A549 (cell line): ENCODE results near the gene CCL7. TPM values are rescaled to one million over a fixed set of nuclear protein-coding genes. Genes with fewer than 3 reads are reported as not detected.

ENCODE experiments used
- ATAC-seq, 2 experiments: fragments of 200-7000 bp in 1 of 2; fragments of >200 bp in 1 of 2; cut with Nextera tagmentation in 1 of 2; cut with Tn5 transposase in 1 of 2; 3 replicates each; pipeline versions ENCODE4 v1.8.0 to v1.9.1; 2018 to 2020; ENCODE audit warnings: mild to moderate bottlenecking in 1 of 2, moderate library complexity in 1 of 2
- CTCF ChIA-PET: fragments of 300-600 bp; sonication (Branson Sonifier 250); formaldehyde crosslinking; extraction: SDS; loops from one replicate; lab custom pipeline; 2021; ENCODE audit warnings: antibody characterized with exemption, inconsistent platforms; lab: Yijun Ruan, JAX
- POLR2A ChIA-PET: fragments of 350-600 bp; formaldehyde crosslinking; extraction: SDS; loops from one replicate; lab custom pipeline; 2021; ENCODE audit warnings: antibody characterized with exemption, inconsistent platforms; lab: Yijun Ruan, JAX
- DNase-seq, 2 experiments: peaks; one replicate each; pipeline versions ENCODE4 v3.0.0 to v3.0.0-alpha.2; 2011 to 2016; ENCODE audit warnings: low read depth in 1 of 2, low spot score in 1 of 2
- FAIRE-seq: peaks from 2 replicates; lab custom pipeline; 2011; peaks lifted over from hg19 to GRCh38; lab: Jason Lieb, UNC
- H3K27ac ChIP-seq, 2 experiments: fragments of >200 bp; sonication (Bioruptor Twin); formaldehyde crosslinking; 3 replicates each; pipeline ENCODE4 v1.5.1; 2016 to 2017
- H3K4me1 ChIP-seq: fragments of >200 bp; sonication (Bioruptor Twin); formaldehyde crosslinking; 3 replicates; pipeline ENCODE4 v1.6.1; 2016
- H3K4me2 ChIP-seq: fragments of >200 bp; sonication (Bioruptor Twin); formaldehyde crosslinking; 3 replicates; pipeline ENCODE4 v1.6.1; 2016
- H3K4me3 ChIP-seq: fragments of >200 bp; sonication (Bioruptor Twin); formaldehyde crosslinking; 3 replicates; pipeline ENCODE4 v1.5.1; 2016
- H3K9me3 ChIP-seq: fragments of >200 bp; sonication (Bioruptor Twin); formaldehyde crosslinking; 3 replicates; pipeline ENCODE4 v1.6.1; 2016
- BHLHE40 ChIP-seq: IDR thresholded peaks from 2 replicates; pipeline ENCODE4 v1.6.1; 2012; ENCODE audit warnings: low read depth, low read length, inconsistent platforms
- CBX8 ChIP-seq: fragments of 200-600 bp; sonication (generic); IDR thresholded peaks from 2 replicates; pipeline ENCODE4 v1.6.1; 2016
- CHD4 ChIP-seq: fragments of 200-600 bp; sonication (generic); IDR thresholded peaks from 2 replicates; pipeline ENCODE4 v1.6.1; 2016; ENCODE audit warnings: antibody characterized with exemption, mild to moderate bottlenecking, borderline replicate concordance
- EHF ChIP-seq: fragments of 250-450 bp; sonication (Bioruptor Pico); IDR thresholded peaks from 2 replicates; pipeline ENCODE4 v1.5.0; 2020; ENCODE audit warnings: mild to moderate bottlenecking
- GATA3 ChIP-seq: IDR thresholded peaks from 2 replicates; pipeline ENCODE4 v1.6.1; 2012; ENCODE audit warnings: borderline replicate concordance
- HOXB5 ChIP-seq: fragments of 250-450 bp; sonication (Bioruptor Pico); IDR thresholded peaks from 2 replicates; pipeline ENCODE4 v1.5.0; 2020; ENCODE audit warnings: mild to moderate bottlenecking, moderate library complexity
- JUNB ChIP-seq: fragments of >200 bp; sonication (Bioruptor Twin); formaldehyde crosslinking; IDR thresholded peaks from 2 replicates; pipeline ENCODE4 v1.6.1; 2016
- KDM1A ChIP-seq: fragments of 200-600 bp; sonication (generic); IDR thresholded peaks from 2 replicates; pipeline ENCODE4 v1.6.1; 2016; ENCODE audit warnings: low read depth, mild to moderate bottlenecking
- NFE2L2 ChIP-seq: fragments of 150-350 bp; conservative IDR thresholded peaks from 2 replicates; pipeline ENCODE4 v1.6.1; 2014; ENCODE audit warnings: low read length
- NPAS2 ChIP-seq: fragments of 250-450 bp; sonication (Bioruptor Pico); IDR thresholded peaks from 2 replicates; pipeline ENCODE4 v1.8.0; 2022; ENCODE audit warnings: mild to moderate bottlenecking, moderate library complexity, borderline replicate concordance
- RFX5 ChIP-seq: fragments of 450-650 bp; IDR thresholded peaks from 2 replicates; pipeline ENCODE4 v1.7.1; 2014; ENCODE audit warnings: antibody characterized with exemption, mild to moderate bottlenecking, moderate library complexity
- SMC3 ChIP-seq: fragments of >200 bp; sonication (Bioruptor Twin); formaldehyde crosslinking; IDR thresholded peaks from 3 replicates; pipeline ENCODE4 v1.6.1; 2018; ENCODE audit warnings: inconsistent platforms
- SREBF2 ChIP-seq: fragments of 450-650 bp; IDR thresholded peaks from 2 replicates; pipeline ENCODE4 v1.6.1; 2014; ENCODE audit warnings: mild to moderate bottlenecking, moderate library complexity
- TFCP2L1 ChIP-seq: fragments of 250-450 bp; sonication (Bioruptor Pico); IDR thresholded peaks from 2 replicates; pipeline ENCODE4 v1.5.0; 2021; ENCODE audit warnings: mild to moderate bottlenecking
- ZFP36 ChIP-seq: fragments of 450-650 bp; IDR thresholded peaks from 2 replicates; pipeline ENCODE4 v1.6.1; 2014; ENCODE audit warnings: borderline replicate concordance; ENCODE audit not compliant: partially characterized antibody
- ZSCAN20 ChIP-seq: fragments of 250-450 bp; sonication (Bioruptor Pico); IDR thresholded peaks from 2 replicates; pipeline ENCODE4 v1.8.0; 2022; ENCODE audit warnings: mild to moderate bottlenecking, moderate library complexity
- WGBS: methylation state at CpG from one replicate; pipeline ENCODE4 v1.1.6; 2017; ENCODE audit errors: missing lambda C conversion rate; 5-methylcytosine and 5-hydroxymethylcytosine counted together
- polyA plus RNA-seq, 4 experiments: library from polyadenylated mRNA; depleted of rRNA in 3 of 4; stranded (reverse); fragments of >200 nt; fragmentation: RNase III in 1 of 4; extraction: RNeasy Plus Mini Kit Qiagen cat#74134 plus additional on column Dnase treatment in 1 of 4; gene quantifications; 2 replicates in 3 of 4; 3 replicates in 1 of 4; pipeline ENCODE4 v1.2.3, GENCODE V29; 2011 to 2017
- TF ChIP-seq, protein P1 (sequence below): fragments of >200 bp; sonication (Bioruptor Twin); formaldehyde crosslinking; IDR thresholded peaks from 3 replicates; pipeline ENCODE4 v1.6.1; 2016
- TF ChIP-seq, protein P2 (sequence below): fragments of 150-350 bp; IDR thresholded peaks from 2 replicates; pipeline ENCODE4 v1.6.1; 2014; ENCODE audit warnings: low read depth, mild to moderate bottlenecking, low read length
- TF ChIP-seq, protein P3 (sequence below): IDR thresholded peaks from 2 replicates; pipeline ENCODE4 v1.6.1; 2012; ENCODE audit warnings: low read depth, borderline replicate concordance
- TF ChIP-seq, protein P4 (sequence below): IDR thresholded peaks from 2 replicates; pipeline ENCODE4 v1.6.1; 2012
- TF ChIP-seq, protein P5 (sequence below): fragments of 200-600 bp; sonication (generic); IDR thresholded peaks from 2 replicates; pipeline ENCODE4 v1.6.1; 2016; ENCODE audit warnings: antibody characterized with exemption, mild to moderate bottlenecking, moderate library complexity
- TF ChIP-seq, protein P6 (sequence below): fragments of 250-450 bp; sonication (Bioruptor Pico); IDR thresholded peaks from 2 replicates; pipeline ENCODE4 v1.5.0; 2021; ENCODE audit warnings: mild to moderate bottlenecking, moderate library complexity, borderline replicate concordance

Gene CCL7
- polyA plus RNA-seq, 2 of the 4 experiments (the other 2 are of a cell fraction) = 0.17 TPM; not detected in 1

DNA sequence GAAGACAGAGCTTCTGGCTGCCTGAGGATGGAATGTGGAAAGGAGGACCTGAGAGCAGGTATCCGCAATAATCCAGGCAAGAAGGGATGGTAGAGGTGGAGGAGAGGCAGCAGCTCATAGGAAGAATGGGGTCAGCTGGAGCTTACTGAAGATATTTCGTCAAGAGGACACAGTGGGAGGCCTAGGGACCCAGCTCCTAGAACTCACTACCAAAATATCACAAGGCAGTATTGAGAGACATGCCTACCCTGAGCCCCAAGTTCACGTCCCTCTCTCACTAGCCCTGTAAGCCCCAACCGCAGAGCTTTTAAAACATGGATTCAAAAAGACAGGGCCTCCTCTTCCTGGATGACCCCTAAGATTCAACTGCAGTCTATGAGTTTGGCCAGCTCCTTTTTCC lies 35.0 kb downstream of the CCL7 start:
- DNase-seq = no peak
- Histone ChIP-seq H3K9me3 (no peaks in the 10 kb centered on the region), H3K4me1 (peaks cover 4% of the 10 kb centered on the region; the same call in 1 of the 3 replicates), H3K27ac (no peak overlapping the region), H3K4me3 (no peak overlapping the region)
- no peak for FAIRE-seq
- POLR2A ChIA-PET = no interaction called here
- no peak for TF ChIP-seq SMC3
- TF ChIP-seq HOXB5 (CRISPR knock-in tag) = no peak
- TF ChIP-seq, protein P1, sequence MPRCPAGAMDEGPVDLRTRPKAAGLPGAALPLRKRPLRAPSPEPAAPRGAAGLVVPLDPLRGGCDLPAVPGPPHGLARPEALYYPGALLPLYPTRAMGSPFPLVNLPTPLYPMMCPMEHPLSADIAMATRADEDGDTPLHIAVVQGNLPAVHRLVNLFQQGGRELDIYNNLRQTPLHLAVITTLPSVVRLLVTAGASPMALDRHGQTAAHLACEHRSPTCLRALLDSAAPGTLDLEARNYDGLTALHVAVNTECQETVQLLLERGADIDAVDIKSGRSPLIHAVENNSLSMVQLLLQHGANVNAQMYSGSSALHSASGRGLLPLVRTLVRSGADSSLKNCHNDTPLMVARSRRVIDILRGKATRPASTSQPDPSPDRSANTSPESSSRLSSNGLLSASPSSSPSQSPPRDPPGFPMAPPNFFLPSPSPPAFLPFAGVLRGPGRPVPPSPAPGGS = no peak
- TF ChIP-seq, protein P2, sequence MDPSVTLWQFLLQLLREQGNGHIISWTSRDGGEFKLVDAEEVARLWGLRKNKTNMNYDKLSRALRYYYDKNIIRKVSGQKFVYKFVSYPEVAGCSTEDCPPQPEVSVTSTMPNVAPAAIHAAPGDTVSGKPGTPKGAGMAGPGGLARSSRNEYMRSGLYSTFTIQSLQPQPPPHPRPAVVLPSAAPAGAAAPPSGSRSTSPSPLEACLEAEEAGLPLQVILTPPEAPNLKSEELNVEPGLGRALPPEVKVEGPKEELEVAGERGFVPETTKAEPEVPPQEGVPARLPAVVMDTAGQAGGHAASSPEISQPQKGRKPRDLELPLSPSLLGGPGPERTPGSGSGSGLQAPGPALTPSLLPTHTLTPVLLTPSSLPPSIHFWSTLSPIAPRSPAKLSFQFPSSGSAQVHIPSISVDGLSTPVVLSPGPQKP = no peak
- TF ChIP-seq, all 56 proteins: peak for 0
- no peak overlapping the region for H3K4me2 ChIP-seq
- no peak for ATAC-seq
- 89% methylated on average over 4 of the region's 4 CpGs for WGBS
- CTCF ChIA-PET = interaction anchor here (1.0 to 6.6 kb wide), 3 partner anchors 12 to 103 kb away, joined by 3 to 42 read pairs (median 10); no protein-coding TSS in a partner anchor

DNA sequence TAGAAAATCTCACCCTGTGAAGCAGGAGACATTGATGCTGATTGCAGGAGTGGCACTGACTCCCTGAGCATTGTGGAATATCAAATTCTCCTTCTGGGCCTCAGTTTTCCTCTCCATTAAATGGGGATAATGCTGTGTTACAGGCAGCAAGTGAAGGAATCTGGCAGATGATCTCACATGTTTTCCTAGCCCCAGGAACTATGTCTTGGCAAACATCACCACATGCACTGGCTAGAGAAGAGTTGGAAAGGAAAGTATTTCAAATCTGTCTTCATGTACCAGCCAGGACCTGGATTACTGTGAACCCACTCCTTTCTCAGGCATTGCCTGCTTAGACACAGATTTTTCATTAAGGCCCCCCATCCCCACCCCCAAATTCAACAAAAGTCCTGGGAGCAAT lies 35.6 kb downstream of the CCL7 start:
- FAIRE-seq = no peak
- ATAC-seq = no peak
- no peak overlapping the region for H3K27ac ChIP-seq
- peaks cover 4% of the 10 kb centered on the region; the same call in 1 of the 3 replicates for H3K4me1 ChIP-seq
- H3K9me3 ChIP-seq = no peaks in the 10 kb centered on the region
- POLR2A ChIA-PET = no interaction called here
- TF ChIP-seq SMC3 (no peak), RFX5 (no peak), ZSCAN20 (no peak), GATA3 (no peak), BHLHE40 (no peak), ZFP36 (no peak), NPAS2 (CRISPR knock-in tag) (no peak), CHD4 (no peak), CBX8 (no peak), NFE2L2 (no peak), KDM1A (no peak), SREBF2 (no peak), TFCP2L1 (CRISPR knock-in tag) (no peak), JUNB (no peak), EHF (CRISPR knock-in tag) (no peak)
- TF ChIP-seq, protein P3, sequence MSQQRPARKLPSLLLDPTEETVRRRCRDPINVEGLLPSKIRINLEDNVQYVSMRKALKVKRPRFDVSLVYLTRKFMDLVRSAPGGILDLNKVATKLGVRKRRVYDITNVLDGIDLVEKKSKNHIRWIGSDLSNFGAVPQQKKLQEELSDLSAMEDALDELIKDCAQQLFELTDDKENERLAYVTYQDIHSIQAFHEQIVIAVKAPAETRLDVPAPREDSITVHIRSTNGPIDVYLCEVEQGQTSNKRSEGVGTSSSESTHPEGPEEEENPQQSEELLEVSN = no peak
- TF ChIP-seq, protein P4, sequence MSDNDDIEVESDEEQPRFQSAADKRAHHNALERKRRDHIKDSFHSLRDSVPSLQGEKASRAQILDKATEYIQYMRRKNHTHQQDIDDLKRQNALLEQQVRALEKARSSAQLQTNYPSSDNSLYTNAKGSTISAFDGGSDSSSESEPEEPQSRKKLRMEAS = no peak
- TF ChIP-seq, protein P5, sequence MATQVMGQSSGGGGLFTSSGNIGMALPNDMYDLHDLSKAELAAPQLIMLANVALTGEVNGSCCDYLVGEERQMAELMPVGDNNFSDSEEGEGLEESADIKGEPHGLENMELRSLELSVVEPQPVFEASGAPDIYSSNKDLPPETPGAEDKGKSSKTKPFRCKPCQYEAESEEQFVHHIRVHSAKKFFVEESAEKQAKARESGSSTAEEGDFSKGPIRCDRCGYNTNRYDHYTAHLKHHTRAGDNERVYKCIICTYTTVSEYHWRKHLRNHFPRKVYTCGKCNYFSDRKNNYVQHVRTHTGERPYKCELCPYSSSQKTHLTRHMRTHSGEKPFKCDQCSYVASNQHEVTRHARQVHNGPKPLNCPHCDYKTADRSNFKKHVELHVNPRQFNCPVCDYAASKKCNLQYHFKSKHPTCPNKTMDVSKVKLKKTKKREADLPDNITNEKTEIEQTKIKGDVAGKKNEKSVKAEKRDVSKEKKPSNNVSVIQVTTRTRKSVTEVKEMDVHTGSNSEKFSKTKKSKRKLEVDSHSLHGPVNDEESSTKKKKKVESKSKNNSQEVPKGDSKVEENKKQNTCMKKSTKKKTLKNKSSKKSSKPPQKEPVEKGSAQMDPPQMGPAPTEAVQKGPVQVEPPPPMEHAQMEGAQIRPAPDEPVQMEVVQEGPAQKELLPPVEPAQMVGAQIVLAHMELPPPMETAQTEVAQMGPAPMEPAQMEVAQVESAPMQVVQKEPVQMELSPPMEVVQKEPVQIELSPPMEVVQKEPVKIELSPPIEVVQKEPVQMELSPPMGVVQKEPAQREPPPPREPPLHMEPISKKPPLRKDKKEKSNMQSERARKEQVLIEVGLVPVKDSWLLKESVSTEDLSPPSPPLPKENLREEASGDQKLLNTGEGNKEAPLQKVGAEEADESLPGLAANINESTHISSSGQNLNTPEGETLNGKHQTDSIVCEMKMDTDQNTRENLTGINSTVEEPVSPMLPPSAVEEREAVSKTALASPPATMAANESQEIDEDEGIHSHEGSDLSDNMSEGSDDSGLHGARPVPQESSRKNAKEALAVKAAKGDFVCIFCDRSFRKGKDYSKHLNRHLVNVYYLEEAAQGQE = no peak
- TF ChIP-seq, protein P6, sequence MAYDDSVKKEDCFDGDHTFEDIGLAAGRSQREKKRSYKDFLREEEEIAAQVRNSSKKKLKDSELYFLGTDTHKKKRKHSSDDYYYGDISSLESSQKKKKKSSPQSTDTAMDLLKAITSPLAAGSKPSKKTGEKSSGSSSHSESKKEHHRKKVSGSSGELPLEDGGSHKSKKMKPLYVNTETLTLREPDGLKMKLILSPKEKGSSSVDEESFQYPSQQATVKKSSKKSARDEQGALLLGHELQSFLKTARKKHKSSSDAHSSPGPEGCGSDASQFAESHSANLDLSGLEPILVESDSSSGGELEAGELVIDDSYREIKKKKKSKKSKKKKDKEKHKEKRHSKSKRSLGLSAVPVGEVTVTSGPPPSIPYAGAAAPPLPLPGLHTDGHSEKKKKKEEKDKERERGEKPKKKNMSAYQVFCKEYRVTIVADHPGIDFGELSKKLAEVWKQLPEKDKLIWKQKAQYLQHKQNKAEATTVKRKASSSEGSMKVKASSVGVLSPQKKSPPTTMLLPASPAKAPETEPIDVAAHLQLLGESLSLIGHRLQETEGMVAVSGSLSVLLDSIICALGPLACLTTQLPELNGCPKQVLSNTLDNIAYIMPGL (CRISPR knock-in tag) = no peak
- TF ChIP-seq, protein P1 = no peak
- no peak overlapping the region for H3K4me2 ChIP-seq
- DNase-seq = no peak
- H3K4me3 ChIP-seq = no peak overlapping the region
- CTCF ChIA-PET = interaction anchor here (0.9 to 6.6 kb wide), 8 partner anchors 14 to 126 kb away, joined by 3 to 47 read pairs (median 4); partner anchors contain the start of gene CCL8
